Liver (tissue), 9 donors: ENCODE data around the gene SLC38A1. TPM values are rescaled to one million over a fixed set of nuclear protein-coding genes. Genes with fewer than 3 reads are reported as not detected.

ENCODE experiments used
- DNase-seq: peaks from one replicate; pipeline ENCODE4 v3.0.0-alpha.2; 2017; ENCODE audit warnings: low spot score
- H3K27ac ChIP-seq, 2 donors: one replicate each; pipeline ENCODE4 v1.7.0; 2013; ENCODE audit warnings: inconsistent platforms in 2 of 2, low read length in 2 of 2, control low read depth in 1 of 2, low read depth in 1 of 2, mild to moderate bottlenecking in 1 of 2
- H3K27me3 ChIP-seq, 4 donors: one replicate each; pipeline versions ENCODE4 v1.6.1 to v1.7.0; 2013; ENCODE audit warnings: low read length in 3 of 4, inconsistent platforms in 1 of 4, mild to moderate bottlenecking in 1 of 4, moderate library complexity in 1 of 4; ENCODE audit not compliant: control insufficient read depth in 4 of 4, insufficient read depth in 4 of 4
- H3K36me3 ChIP-seq, 4 donors: one replicate each; pipeline versions ENCODE4 v1.6.1 to v1.7.0; 2013; ENCODE audit warnings: low read length in 3 of 4, mild to moderate bottlenecking in 3 of 4, low read depth in 1 of 4, moderate library complexity in 1 of 4; ENCODE audit not compliant: control insufficient read depth in 4 of 4, insufficient read depth in 3 of 4
- H3K4me1 ChIP-seq, 4 donors: one replicate each; pipeline versions ENCODE4 v1.6.1 to v1.7.0; 2013; ENCODE audit warnings: low read length in 3 of 4, mild to moderate bottlenecking in 3 of 4, moderate library complexity in 1 of 4; ENCODE audit not compliant: control insufficient read depth in 4 of 4, insufficient read depth in 4 of 4
- H3K4me3 ChIP-seq, 3 donors: one replicate each; pipeline versions ENCODE4 v1.6.1 to v1.7.0; 2013; ENCODE audit warnings: low read length in 3 of 3, control low read depth in 1 of 3, low read depth in 1 of 3, mild to moderate bottlenecking in 1 of 3
- H3K9ac ChIP-seq, 2 donors: one replicate each; pipeline ENCODE4 v1.7.0; 2013; ENCODE audit warnings: low read length in 2 of 2, mild to moderate bottlenecking in 2 of 2, moderate library complexity in 2 of 2, control low read depth in 1 of 2, low read depth in 1 of 2
- H3K9me3 ChIP-seq, 4 donors: one replicate each; pipeline versions ENCODE4 v1.6.1 to v1.7.0; 2013; ENCODE audit warnings: low read length in 3 of 4; ENCODE audit not compliant: control insufficient read depth in 4 of 4
- ATF3 ChIP-seq: IDR thresholded peaks from 2 replicates; pipeline ENCODE4 v1.6.1; 2016; ENCODE audit warnings: antibody characterized with exemption
- CTCF ChIP-seq: fragments of 150-350 bp; IDR thresholded peaks from 2 replicates; pipeline ENCODE4 v1.5.1; 2017; ENCODE audit warnings: improper control_type of control experiment, low read depth, low read length; ENCODE audit not compliant: missing input control
- EGR1 ChIP-seq, 2 donors: IDR thresholded peaks; 2 replicates each; pipeline ENCODE4 v1.6.1; 2016 to 2018; ENCODE audit warnings: antibody characterized with exemption in 2 of 2, low read depth in 2 of 2
- FOXA1 ChIP-seq: IDR thresholded peaks from 2 replicates; pipeline ENCODE4 v1.6.1; 2016; ENCODE audit warnings: antibody characterized with exemption
- FOXA2 ChIP-seq: IDR thresholded peaks from 2 replicates; pipeline ENCODE4 v1.6.1; 2016; ENCODE audit warnings: antibody characterized with exemption
- GABPA ChIP-seq, 2 donors: IDR thresholded peaks in 1 of 2; conservative IDR thresholded peaks in 1 of 2; 2 replicates each; pipeline ENCODE4 v1.6.1; 2016; ENCODE audit warnings: antibody characterized with exemption in 2 of 2, mild to moderate bottlenecking in 1 of 2, moderate library complexity in 1 of 2
- HNF4A ChIP-seq, 2 donors: conservative IDR thresholded peaks; 2 replicates each; pipeline ENCODE4 v1.6.1; 2016; ENCODE audit warnings: antibody characterized with exemption in 2 of 2, mild to moderate bottlenecking in 2 of 2
- HNF4G ChIP-seq: IDR thresholded peaks from 2 replicates; pipeline ENCODE4 v1.6.1; 2016; ENCODE audit warnings: antibody characterized with exemption
- JUND ChIP-seq, 2 donors: IDR thresholded peaks; 2 replicates each; pipeline ENCODE4 v1.6.1; 2016; ENCODE audit warnings: antibody characterized with exemption in 2 of 2
- MAX ChIP-seq: IDR thresholded peaks from 2 replicates; pipeline ENCODE4 v1.6.1; 2016; ENCODE audit warnings: antibody characterized with exemption
- NR2F2 ChIP-seq: IDR thresholded peaks from 2 replicates; pipeline ENCODE4 v1.6.1; 2016; ENCODE audit warnings: antibody characterized with exemption
- RAD21 ChIP-seq, 2 donors: IDR thresholded peaks; 2 replicates each; pipeline ENCODE4 v1.6.1; 2016; ENCODE audit warnings: antibody characterized with exemption in 2 of 2, mild to moderate bottlenecking in 2 of 2
- RXRA ChIP-seq, 2 donors: IDR thresholded peaks; 2 replicates each; pipeline ENCODE4 v1.6.1; 2017 to 2018; ENCODE audit warnings: antibody characterized with exemption in 2 of 2, mild to moderate bottlenecking in 1 of 2
- SP1 ChIP-seq: IDR thresholded peaks from 2 replicates; pipeline ENCODE4 v1.6.1; 2018; ENCODE audit warnings: antibody characterized with exemption, mild to moderate bottlenecking
- TAF1 ChIP-seq: conservative IDR thresholded peaks from 2 replicates; pipeline ENCODE4 v1.6.1; 2016; ENCODE audit warnings: antibody characterized with exemption, mild to moderate bottlenecking
- YY1 ChIP-seq: IDR thresholded peaks from 2 replicates; pipeline ENCODE4 v1.6.1; 2016; ENCODE audit warnings: antibody characterized with exemption, mild to moderate bottlenecking
- ZBTB33 ChIP-seq: IDR thresholded peaks from 2 replicates; pipeline ENCODE4 v1.6.1; 2016; ENCODE audit warnings: antibody characterized with exemption
- WGBS: extraction: QIAGEN DNeasy Blood & Tissue Kit; methylation state at CpG from one replicate; pipeline ENCODE4 v1.1.7; 2013; 5-methylcytosine and 5-hydroxymethylcytosine counted together
- polyA plus RNA-seq, 2 donors: library from polyadenylated mRNA; stranded (reverse) in 1 of 2; unstranded in 1 of 2; fragments of 200-250 nt in 1 of 2; fragments of >200 nt in 1 of 2; fragmentation: Nextera tagmentation in 1 of 2; extraction: Ambion mirVana in 1 of 2; gene quantifications; one replicate each; pipeline versions ENCODE4 v1.2.1 to v1.2.3, GENCODE V29; 2013 to 2015
- total RNA-seq, 2 donors: library from RNA; depleted of rRNA; stranded (reverse); fragments of >200 nt; gene quantifications; one replicate each; pipeline ENCODE4 v1.2.3, GENCODE V29; 2014
- donor health status: healthy.
- donor health status: healthy.
- donor health status: healthy.
- donor health status: healthy.
- donor health status: healthy.

Gene SLC38A1
- total and polyA plus RNA-seq, 4 donors = 6.2 to 14.9 (median 9.6) TPM

- Histone ChIP-seq H3K27me3 (no peaks in the 10 kb centered on the region), H3K4me1 (no peaks in the 10 kb centered on the region), H3K9me3 (no peaks in the 10 kb centered on the region), H3K9ac (no peak overlapping the region), H3K36me3 (no peaks in the 10 kb centered on the region), H3K27ac (no peak overlapping the region), H3K4me3 (no peak overlapping the region)
- 74% methylated on average over 3 of the region's 3 CpGs for whole genome bisulfite sequencing
- TF ChIP-seq RXRA (IDR thresholded peaks at IDR 0.05) (no peak), NR2F2 (no peak), FOXA1 (no peak), YY1 (no peak), ATF3 (no peak), HNF4G (no peak), RAD21 (IDR thresholded peaks at IDR 0.05) (no peak)
- DNase-seq = no peak
These were observed 32.1 kb upstream of the SLC38A1 start for GRCh38 chr12:46300910-46301309.

- Histone ChIP-seq H3K9me3 (no peaks in the 10 kb centered on the region), H3K36me3 (no peaks in the 10 kb centered on the region), H3K27ac (no peak overlapping the region), H3K4me3 (no peak overlapping the region), H3K27me3 (no peaks in the 10 kb centered on the region), H3K9ac (no peak overlapping the region), H3K4me1 (no peaks in the 10 kb centered on the region)
- TF ChIP-seq YY1 (no peak), HNF4G (no peak), SP1 (no peak), RXRA (IDR thresholded peaks at IDR 0.05) (no peak), JUND (IDR thresholded peaks at IDR 0.05) (no peak)
- DNase-seq = no peak
These were observed 31.0 kb upstream of the SLC38A1 start for GRCh38 chr12:46299851-46300250.

GRCh38 chr12:46298261-46298660, 29.4 kb upstream of the SLC38A1 start:
- 75% methylated on average over 2 of the region's 2 CpGs for WGBS
- Histone ChIP-seq H3K9me3 (no peaks in the 10 kb centered on the region), H3K36me3 (no peaks in the 10 kb centered on the region), H3K27ac (no peak overlapping the region), H3K4me3 (no peak overlapping the region), H3K9ac (no peak overlapping the region), H3K4me1 (no peaks in the 10 kb centered on the region), H3K27me3 (no peaks in the 10 kb centered on the region)
- DNase-seq = no peak
- TF ChIP-seq MAX (no peak), GABPA (IDR thresholded peaks at IDR 0.05 in 1 of 2, conservative IDR thresholded peaks at IDR 0.05 in 1 of 2) (no peak), NR2F2 (no peak), ATF3 (no peak), FOXA1 (no peak), JUND (IDR thresholded peaks at IDR 0.05) (no peak), SP1 (no peak), RXRA (IDR thresholded peaks at IDR 0.05) (no peak), EGR1 (IDR thresholded peaks at IDR 0.05; ENCODE audit: low read depth in 2 of 2) (no peak), YY1 (no peak), FOXA2 (no peak)

- TF ChIP-seq RXRA (IDR thresholded peaks at IDR 0.05) = no peak
- no peak for TF ChIP-seq GABPA (IDR thresholded peaks at IDR 0.05 in 1 of 2, conservative IDR thresholded peaks at IDR 0.05 in 1 of 2)
- TF ChIP-seq SP1 = no peak
- TF ChIP-seq YY1 = no peak
- TF ChIP-seq FOXA2 = no peak
- no peak for TF ChIP-seq TAF1
- no peak for TF ChIP-seq CTCF
- TF ChIP-seq HNF4G = no peak
- TF ChIP-seq ATF3 = no peak
- TF ChIP-seq ZBTB33 = no peak
- TF ChIP-seq JUND (IDR thresholded peaks at IDR 0.05) = no peak
- no peak for TF ChIP-seq NR2F2
- TF ChIP-seq FOXA1 = no peak
- no peak for TF ChIP-seq HNF4A (conservative IDR thresholded peaks at IDR 0.05)
- TF ChIP-seq MAX = no peak
- no peak for TF ChIP-seq RAD21 (IDR thresholded peaks at IDR 0.05)
- no peak overlapping the region for H3K4me3 ChIP-seq
- H3K36me3 ChIP-seq = no peaks in the 10 kb centered on the region
- no peaks in the 10 kb centered on the region for H3K9me3 ChIP-seq
- no peaks in the 10 kb centered on the region for H3K27me3 ChIP-seq
- H3K9ac ChIP-seq = no peak overlapping the region
- H3K27ac ChIP-seq = no peak overlapping the region
- DNase-seq = no peak
- 72% methylated on average over 4 of the region's 4 CpGs for WGBS
- H3K4me1 ChIP-seq = no peaks in the 10 kb centered on the region
These were observed 28.0 kb upstream of the SLC38A1 start for GRCh38 chr12:46296822-46297221.
